Left lung (tissue), 10 donors: ENCODE results near the gene C1QTNF3. TPM values are rescaled to one million over a fixed set of nuclear protein-coding genes. Genes with fewer than 3 reads are reported as not detected.

Experiments used
- ATAC-seq: fragments of 200-7000 bp; cut with Tn5 transposase; one replicate; pipeline ENCODE4 v1.9.1; 2020; ENCODE audit warnings: moderate library complexity
- DNase-seq, 4 donors: peaks; one replicate each; pipeline ENCODE4 v3.0.0-alpha.2; 2013 to 2020
- H3K27ac ChIP-seq, 2 donors: fragments of 200-600 bp; sonication (generic) in 1 of 2; one replicate each; pipeline versions ENCODE4 v1.5.0 to v1.8.0; 2020 to 2021
- H3K27me3 ChIP-seq, 2 donors: fragments of 200-600 bp; sonication (generic) in 1 of 2; one replicate each; pipeline versions ENCODE4 v1.5.0 to v1.8.0; 2020 to 2021
- H3K36me3 ChIP-seq, 2 donors: fragments of 200-600 bp; sonication (generic) in 1 of 2; one replicate each; pipeline versions ENCODE4 v1.5.0 to v1.8.0; 2020 to 2021
- H3K4me1 ChIP-seq, 2 donors: fragments of 200-600 bp; one replicate each; pipeline ENCODE4 v1.8.0; 2021
- H3K4me3 ChIP-seq, 2 donors: fragments of 200-600 bp; sonication (generic) in 1 of 2; one replicate each; pipeline versions ENCODE4 v1.5.0 to v1.8.0; 2020 to 2021; ENCODE audit warnings: mild to moderate bottlenecking in 1 of 2
- H3K9me3 ChIP-seq, 2 donors: fragments of 200-600 bp; sonication (generic) in 1 of 2; one replicate each; pipeline versions ENCODE4 v1.5.0 to v1.8.0; 2020 to 2021
- intact Hi-C, 2 donors: fragments of 100-400 bp; cut with DNase I; formaldehyde crosslinking; loops; one replicate each; pipeline versions ENCODE4 v1.11.2 to v1.14.2; 2022
- polyA plus RNA-seq, 6 donors: library from polyadenylated mRNA; unstranded; fragments of 120-200 nt; gene quantifications; one replicate each; pipeline ENCODE4 v1.2.1, GENCODE V29; 2013; ENCODE audit not compliant: insufficient read length in 6 of 6
- total RNA-seq, 2 donors: library from RNA; stranded (reverse); fragmentation: NEBNext Ultra II Directional; extraction: Animal tissue kit (Norgen Biotek cat#: 25700); gene quantifications; one replicate each; pipeline ENCODE4 v1.2.1, GENCODE V29; 2021
- TF ChIP-seq, protein P1 (sequence below), 2 donors: fragments of 200-600 bp; sonication (generic) in 1 of 2; IDR thresholded peaks; one replicate each; pipeline versions ENCODE4 v1.5.0 to v1.8.0; 2021; ENCODE audit warnings: antibody characterized with exemption in 2 of 2
- donor health status: DM: no; HTN: yes; CAD: no.
- donor health status: DM: no; HTN: no; CAD: no.

The C1QTNF3 gene
- total and polyA plus RNA-seq, 8 donors, result 4.5 to 31.1 (median 23.4) TPM

DNA sequence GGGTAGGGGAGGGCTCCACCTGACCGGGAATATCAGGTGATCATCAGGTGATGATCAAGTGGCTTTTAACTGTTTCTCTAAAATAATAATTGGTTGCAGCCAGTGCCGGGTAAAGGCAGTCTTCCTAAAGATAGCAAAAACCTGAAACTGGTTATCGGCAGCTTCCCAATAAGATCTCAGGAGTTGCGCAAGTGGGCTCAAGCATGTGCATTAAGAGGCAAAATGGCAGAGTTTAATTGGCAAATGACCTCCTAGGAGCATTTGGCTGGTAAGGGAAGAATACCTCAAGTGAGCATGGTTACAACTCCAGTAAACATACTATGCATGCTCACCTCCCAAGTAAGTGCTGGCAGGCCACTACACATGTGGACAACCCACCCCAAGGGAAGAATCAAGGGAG lies 4.2 kb downstream of the C1QTNF3 start:
- H3K9me3 ChIP-seq, result no peaks in the 10 kb centered on the region
- no peak for DNase-seq
- H3K4me3 ChIP-seq, result no peak overlapping the region
- no peak for ATAC-seq
- intact Hi-C loops, result no loop called here
- H3K36me3 ChIP-seq, result peaks cover 0 to 7% of the 10 kb centered on the region in 2 donors
- TF ChIP-seq, protein P1, sequence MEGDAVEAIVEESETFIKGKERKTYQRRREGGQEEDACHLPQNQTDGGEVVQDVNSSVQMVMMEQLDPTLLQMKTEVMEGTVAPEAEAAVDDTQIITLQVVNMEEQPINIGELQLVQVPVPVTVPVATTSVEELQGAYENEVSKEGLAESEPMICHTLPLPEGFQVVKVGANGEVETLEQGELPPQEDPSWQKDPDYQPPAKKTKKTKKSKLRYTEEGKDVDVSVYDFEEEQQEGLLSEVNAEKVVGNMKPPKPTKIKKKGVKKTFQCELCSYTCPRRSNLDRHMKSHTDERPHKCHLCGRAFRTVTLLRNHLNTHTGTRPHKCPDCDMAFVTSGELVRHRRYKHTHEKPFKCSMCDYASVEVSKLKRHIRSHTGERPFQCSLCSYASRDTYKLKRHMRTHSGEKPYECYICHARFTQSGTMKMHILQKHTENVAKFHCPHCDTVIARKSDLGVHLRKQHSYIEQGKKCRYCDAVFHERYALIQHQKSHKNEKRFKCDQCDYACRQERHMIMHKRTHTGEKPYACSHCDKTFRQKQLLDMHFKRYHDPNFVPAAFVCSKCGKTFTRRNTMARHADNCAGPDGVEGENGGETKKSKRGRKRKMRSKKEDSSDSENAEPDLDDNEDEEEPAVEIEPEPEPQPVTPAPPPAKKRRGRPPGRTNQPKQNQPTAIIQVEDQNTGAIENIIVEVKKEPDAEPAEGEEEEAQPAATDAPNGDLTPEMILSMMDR (IDR thresholded peaks at IDR 0.05), result no peak
- no peak overlapping the region for H3K27ac ChIP-seq
- H3K27me3 ChIP-seq, result no peaks in the 10 kb centered on the region
- peaks cover 12 to 40% of the 10 kb centered on the region in 2 donors for H3K4me1 ChIP-seq

GRCh38 chr5:34038390-34038789 lies 4.6 kb downstream of the C1QTNF3 start:
- TF ChIP-seq, protein P1 (IDR thresholded peaks at IDR 0.05), result no peak
- intact Hi-C loops, result no loop called here
- Histone ChIP-seq H3K36me3 (peaks cover 0 to 7% of the 10 kb centered on the region in 2 donors), H3K4me3 (no peak overlapping the region), H3K4me1 (peaks cover 7 to 35% of the 10 kb centered on the region in 2 donors), H3K27ac (no peak overlapping the region), H3K27me3 (no peaks in the 10 kb centered on the region), H3K9me3 (no peaks in the 10 kb centered on the region)
- ATAC-seq, result no peak
- DNase-seq, result no peak

- ATAC-seq, result no peak
- H3K27me3 ChIP-seq, result no peaks in the 10 kb centered on the region
- no peaks in the 10 kb centered on the region for H3K9me3 ChIP-seq
- peaks cover under 1 to 29% of the 10 kb centered on the region in 2 donors for H3K4me1 ChIP-seq
- TF ChIP-seq, protein P1 (IDR thresholded peaks at IDR 0.05), result no peak
- no peak overlapping the region for H3K4me3 ChIP-seq
- peaks cover 0 to 7% of the 10 kb centered on the region in 2 donors for H3K36me3 ChIP-seq
- no peak for DNase-seq
- peak overlapping the region in 1 of 2 donors; percentile 15 for H3K27ac ChIP-seq
- intact Hi-C loops, result no loop called here
These were observed 5.3 kb downstream of the C1QTNF3 start for GRCh38 chr5:34037726-34038125.

GRCh38 chr5:34035756-34036155 lies 7.3 kb downstream of the C1QTNF3 start:
- no peak overlapping the region for H3K27ac ChIP-seq
- H3K36me3 ChIP-seq, result peaks cover 0 to 7% of the 10 kb centered on the region in 2 donors
- TF ChIP-seq, protein P1 (IDR thresholded peaks at IDR 0.05), result no peak
- no peaks in the 10 kb centered on the region for H3K27me3 ChIP-seq
- peaks cover 0 to 11% of the 10 kb centered on the region in 2 donors for H3K4me1 ChIP-seq
- no peak overlapping the region for H3K4me3 ChIP-seq
- no peak for ATAC-seq
- DNase-seq, result no peak
- no peaks in the 10 kb centered on the region for H3K9me3 ChIP-seq
- intact Hi-C loops, result no loop called here

GRCh38 chr5:34034534-34035327 lies 8.3 kb downstream of the C1QTNF3 start:
- DNase-seq, result no peak
- H3K4me1 ChIP-seq, result peaks cover 0 to under 1% of the 10 kb centered on the region in 2 donors
- H3K36me3 ChIP-seq, result peaks cover 0 to 7% of the 10 kb centered on the region in 2 donors
- no peak for ATAC-seq
- H3K27me3 ChIP-seq, result no peaks in the 10 kb centered on the region
- TF ChIP-seq, protein P1 (IDR thresholded peaks at IDR 0.05), result no peak
- no peak overlapping the region for H3K4me3 ChIP-seq
- no peaks in the 10 kb centered on the region for H3K9me3 ChIP-seq
- intact Hi-C loops, result no loop called here
- no peak overlapping the region for H3K27ac ChIP-seq
